Calu3 (cell line): ENCODE results near the gene C1QTNF9B. TPM values are rescaled to one million over a fixed set of nuclear protein-coding genes. Genes with fewer than 3 reads are reported as not detected.

Source experiments
- BruUV-seq: library from RNA; stranded (reverse); fragments of 400-500 nt; replicated peaks from 2 replicates; lab custom pipeline; 2021; lab: Mats Ljungman, UMichigan
- CTCF ChIA-PET: fragments of 300-600 bp; sonication (Branson Sonifier 250); formaldehyde crosslinking; loops from one replicate; lab custom pipeline; 2022; ENCODE audit warnings: antibody characterized with exemption; lab: Charles Lee
- DNase-seq: peaks from one replicate; pipeline ENCODE4 v3.0.0; 2022
- H3K27ac Mint-ChIP-seq: one replicate; pipeline ENCODE4 v1.8.0; 2022; ENCODE audit warnings: mixed read lengths; ENCODE audit not compliant: unreplicated experiment
- H3K27me3 Mint-ChIP-seq: one replicate; pipeline ENCODE4 v1.8.0; 2022; ENCODE audit warnings: mixed read lengths; ENCODE audit not compliant: unreplicated experiment
- H3K36me3 Mint-ChIP-seq: one replicate; pipeline ENCODE4 v1.8.0; 2022; ENCODE audit warnings: mild to moderate bottlenecking, moderate library complexity, mixed read lengths; ENCODE audit not compliant: insufficient read depth, unreplicated experiment
- H3K4me1 Mint-ChIP-seq: one replicate; pipeline ENCODE4 v1.8.0; 2022; ENCODE audit warnings: mild to moderate bottlenecking, low read depth, mixed read lengths; ENCODE audit not compliant: unreplicated experiment
- H3K4me3 Mint-ChIP-seq: one replicate; pipeline ENCODE4 v1.8.0; 2022; ENCODE audit warnings: mild to moderate bottlenecking, low read depth, moderate library complexity, mixed read lengths; ENCODE audit not compliant: unreplicated experiment
- H3K9me3 Mint-ChIP-seq: one replicate; pipeline ENCODE4 v1.8.0; 2022; ENCODE audit warnings: low read depth, mixed read lengths; ENCODE audit not compliant: unreplicated experiment
- CTCF ChIP-seq: fragments of 200-600 bp; IDR thresholded peaks from one replicate; pipeline ENCODE4 v1.8.0; 2022; ENCODE audit warnings: antibody characterized with exemption; ENCODE audit not compliant: unreplicated experiment
- intact Hi-C: fragments of 100-400 bp; cut with micrococcal nuclease; formaldehyde crosslinking; loops from one replicate; pipeline ENCODE4 v1.10.0; 2022; ENCODE audit not compliant: unreplicated experiment
- total RNA-seq: library from RNA; stranded (reverse); gene quantifications from 2 replicates; pipeline ENCODE4 v1.2.3, GENCODE V29; 2022

The C1QTNF9B gene
- total RNA-seq, 1 experiment from 2014 or later, result not detected

GRCh38 chr13:23858546-23858945 is 38.8 kb downstream of the C1QTNF9B start:
- H3K9me3 Mint-ChIP-seq, result no peaks in the 10 kb centered on the region
- intact Hi-C loops, result no loop called here
- no peaks in the 10 kb centered on the region for H3K4me1 Mint-ChIP-seq
- no peak for DNase-seq
- H3K4me3 Mint-ChIP-seq, result no peak overlapping the region
- no peak for TF ChIP-seq CTCF
- no peaks in the 10 kb centered on the region for H3K36me3 Mint-ChIP-seq
- H3K27ac Mint-ChIP-seq, result no peak overlapping the region
- BruUV-seq, result no TSS peak
- H3K27me3 Mint-ChIP-seq, result no peaks in the 10 kb centered on the region
- CTCF ChIA-PET, result interaction anchor here (0.7 kb wide), 1 partner anchor 35 kb away, joined by 7 read pairs; no protein-coding TSS in a partner anchor

GRCh38 chr13:23856008-23856750 is 41.1 kb downstream of the C1QTNF9B start:
- no peaks in the 10 kb centered on the region for H3K4me1 Mint-ChIP-seq
- no peak overlapping the region for H3K4me3 Mint-ChIP-seq
- H3K9me3 Mint-ChIP-seq, result no peaks in the 10 kb centered on the region
- H3K36me3 Mint-ChIP-seq, result no peaks in the 10 kb centered on the region
- no TSS peak for BruUV-seq
- TF ChIP-seq CTCF, result no peak
- no peak for DNase-seq
- CTCF ChIA-PET, result interaction anchor here (0.7 kb wide), 1 partner anchor 10 kb away, joined by 3 read pairs; no protein-coding TSS in a partner anchor
- no peak overlapping the region for H3K27ac Mint-ChIP-seq
- H3K27me3 Mint-ChIP-seq, result no peaks in the 10 kb centered on the region
- intact Hi-C loops, result no loop called here

GRCh38 chr13:23855360-23855759 is 41.9 kb downstream of the C1QTNF9B start:
- Mint-ChIP-seq H3K4me1 (peaks cover 8% of the 10 kb centered on the region), H3K27ac (no peak overlapping the region), H3K27me3 (no peaks in the 10 kb centered on the region), H3K36me3 (no peaks in the 10 kb centered on the region), H3K9me3 (no peaks in the 10 kb centered on the region), H3K4me3 (no peak overlapping the region)
- no peak for DNase-seq
- intact Hi-C loops, result no loop called here
- BruUV-seq, result no TSS peak
- CTCF ChIA-PET, result interaction anchor here (0.7 kb wide), 1 partner anchor 11 kb away, joined by 3 read pairs; no protein-coding TSS in a partner anchor
- no peak for TF ChIP-seq CTCF

- no peak overlapping the region for H3K4me3 Mint-ChIP-seq
- no peak overlapping the region for H3K27ac Mint-ChIP-seq
- peaks cover 9% of the 10 kb centered on the region for H3K4me1 Mint-ChIP-seq
- H3K27me3 Mint-ChIP-seq, result no peaks in the 10 kb centered on the region
- H3K36me3 Mint-ChIP-seq, result no peaks in the 10 kb centered on the region
- intact Hi-C loops, result no loop called here
- no peaks in the 10 kb centered on the region for H3K9me3 Mint-ChIP-seq
- no peak for DNase-seq
- CTCF ChIA-PET, result no interaction called here
- BruUV-seq, result no TSS peak
- no peak for TF ChIP-seq CTCF
Measured at GRCh38 chr13:23852351-23852750, 45.0 kb downstream of the C1QTNF9B start.
